HTERT RPE-1 (cell line): Measurements from ENCODE around the gene TOPBP1.
"Not testable (repeated sequence)": the region's sequence is repeated elsewhere in the genome, so short reads cannot be mapped to it uniquely, and the experiment has no call there.

ENCODE experiments used
- in situ Hi-C: fragments of 300-500 bp; cut with MboI; formaldehyde crosslinking; loops from 4 replicates; pipeline ENCODE4 v1.14.3; 2020; ENCODE audit warnings: low sequenced_read_pairs

TOPBP1 gene

GRCh38 chr3:133661454-133662277 lies at the start of gene TOPBP1:
Gene TOPBP1 (minus strand): TSS chr3:133661941. CDS start chr3:133661127, 814 bp downstream.
- in situ Hi-C loops = no loop called here

GRCh38 chr3:133711013-133711412 lies 49.3 kb upstream of the TOPBP1 start:
- in situ Hi-C loops = no loop called here

GRCh38 chr3:133709139-133709750 lies 47.5 kb upstream of the TOPBP1 start:
- in situ Hi-C loops = no loop called here

GRCh38 chr3:133706033-133706432 lies 44.3 kb upstream of the TOPBP1 start:
- in situ Hi-C loops = no loop called here

GRCh38 chr3:133703915-133704314 lies 42.2 kb upstream of the TOPBP1 start:
- in situ Hi-C loops = no loop called here

GRCh38 chr3:133701435-133702358 lies 40.0 kb upstream of the TOPBP1 start:
- in situ Hi-C loops = no loop called here

- in situ Hi-C loops = no loop called here
Observed at GRCh38 chr3:133700351-133700750, 38.6 kb upstream of the TOPBP1 start.

GRCh38 chr3:133699903-133700302 lies 38.2 kb upstream of the TOPBP1 start:
- in situ Hi-C loops = no loop called here

GRCh38 chr3:133699467-133699866 lies 37.7 kb upstream of the TOPBP1 start:
- in situ Hi-C loops = no loop called here

- in situ Hi-C loops = no loop called here
Observed at GRCh38 chr3:133697960-133698359, 36.2 kb upstream of the TOPBP1 start.

GRCh38 chr3:133695560-133696171 lies 33.9 kb upstream of the TOPBP1 start:
- in situ Hi-C loops = no loop called here

GRCh38 chr3:133694288-133695268 lies 32.8 kb upstream of the TOPBP1 start:
- in situ Hi-C loops = no loop called here

- in situ Hi-C loops = no loop called here
Observed at GRCh38 chr3:133693821-133694220, 32.1 kb upstream of the TOPBP1 start.

GRCh38 chr3:133692759-133693158 lies 31.0 kb upstream of the TOPBP1 start:
- in situ Hi-C loops = no loop called here

- in situ Hi-C loops = no loop called here
Observed at GRCh38 chr3:133691273-133692107, 29.7 kb upstream of the TOPBP1 start.

- in situ Hi-C loops = not testable (repeated sequence)
Observed at GRCh38 chr3:133677993-133678392, 16.3 kb upstream of the TOPBP1 start.

GRCh38 chr3:133676336-133677118 lies 14.8 kb upstream of the TOPBP1 start:
- in situ Hi-C loops = no loop called here
